Spleen (tissue), 7 donors: ENCODE results near the gene LSS.

ENCODE experiments used
- CTCF ChIP-seq, 11 experiments: fragments of 200-600 bp in 7 of 11; fragments of 450-650 bp in 4 of 11; sonication (generic) in 4 of 11; IDR thresholded peaks in 8 of 11; conservative IDR thresholded peaks in 3 of 11; 1 replicate in 7 of 11; 2 replicates in 4 of 11; pipeline versions ENCODE4 v1.4.0 to v1.8.0; 2016 to 2021; ENCODE audit warnings: antibody characterized with exemption in 11 of 11, inconsistent platforms in 4 of 11, mild to moderate bottlenecking in 1 of 11
- POLR2AphosphoS5 ChIP-seq, 3 donors: sonication (generic); formaldehyde crosslinking; IDR thresholded peaks; one replicate each; pipeline ENCODE4 v1.5.1; 2017; ENCODE audit warnings: antibody characterized with exemption in 3 of 3
- donor health status: DM: no; HTN: no; CAD: no; lungs with moderate emphysema.
- donor health status: DM: no; HTN: no; CAD: no.
- donor health status: DM: no; HTN: no; CAD: no.

GRCh38 chr21:46191686-46192575 lies 36.6 kb downstream of the LSS start:
- TF ChIP-seq CTCF (IDR thresholded peaks at IDR 0.05 in 8 of 11, conservative IDR thresholded peaks at IDR 0.05 in 3 of 11) (no peak), POLR2AphosphoS5 (IDR thresholded peaks at IDR 0.05) (no peak)
